GM19397 (cell line): ENCODE measurements around the gene NSUN6.
"Not testable (repeated sequence)": the region's sequence is repeated elsewhere in the genome, so short reads cannot be mapped to it uniquely, and the experiment has no call there.

Source experiments
- ATAC-seq: cut with Tn5 transposase; IDR thresholded peaks from one replicate; pipeline ENCODE4 v1.9.1; 2021; ENCODE audit warnings: mild to moderate bottlenecking, moderate library complexity; ENCODE audit not compliant: unreplicated experiment

Gene NSUN6

DNA sequence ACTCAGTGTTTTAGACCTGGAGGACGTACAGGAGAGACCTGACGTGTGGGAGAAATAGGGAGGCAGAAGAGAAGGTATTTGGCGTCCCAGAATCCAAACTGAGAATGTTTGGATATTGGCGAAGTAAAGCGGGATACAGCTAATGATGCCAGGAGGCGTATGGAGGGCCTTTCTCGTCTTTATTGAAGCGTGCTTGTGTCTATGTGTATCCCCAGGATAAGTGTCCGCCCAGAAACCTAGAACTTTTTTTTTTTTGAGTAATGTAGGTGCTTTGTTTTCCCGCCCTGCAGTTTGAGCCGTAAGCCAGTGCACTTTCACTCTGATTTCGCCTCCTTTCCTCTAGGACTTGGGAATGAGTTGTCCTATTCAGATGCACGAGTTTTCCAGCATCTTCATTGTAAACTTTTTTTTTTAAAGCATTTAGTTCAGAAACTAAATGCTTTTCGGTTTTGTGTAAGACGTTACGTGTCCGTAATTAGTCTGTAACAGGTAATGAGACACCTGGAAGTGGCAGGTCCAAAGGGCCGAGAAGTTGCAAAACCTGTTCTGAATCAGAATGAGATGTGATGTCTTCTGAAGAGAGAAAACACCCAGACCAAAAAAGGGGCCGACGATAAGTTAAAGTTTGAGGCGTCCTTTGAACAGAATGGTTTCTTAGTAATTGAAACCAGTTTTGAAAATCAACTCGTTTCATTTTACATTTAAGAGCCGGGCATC lies 8.6 kb upstream of the NSUN6 start:
- peak; percentile 17 for ATAC-seq

GRCh38 chr10:18659125-18659818 lies 7.9 kb upstream of the NSUN6 start, which contains the start of gene ARL5B:
Gene ARL5B (plus strand): TSS chr10:18659431. CDS start chr10:18659638, 207 bp downstream.
- peak; percentile 91 for ATAC-seq

GRCh38 chr10:18658271-18659124 lies 7.1 kb upstream of the NSUN6 start:
- peak; percentile 0 for ATAC-seq

DNA sequence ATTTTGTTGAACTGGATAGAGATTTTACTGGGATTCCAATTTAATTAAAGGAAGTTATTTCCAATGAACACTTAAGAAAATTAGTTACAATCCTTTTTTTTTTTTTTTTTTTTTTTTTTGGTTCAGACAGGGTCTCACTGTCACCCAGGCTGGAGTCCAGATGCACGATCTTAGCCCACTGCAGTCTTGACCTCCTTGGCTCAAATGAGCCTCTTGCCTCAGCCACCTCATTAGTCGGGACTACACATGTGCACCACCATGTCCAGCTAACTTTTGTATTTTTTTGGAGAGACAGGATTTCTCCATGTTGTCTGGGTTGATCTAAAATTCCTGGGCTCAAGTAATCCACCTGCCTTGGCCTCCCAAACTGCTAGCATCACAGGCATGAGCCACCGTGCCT lies 5.3 kb upstream of the NSUN6 start:
- ATAC-seq, result no peak

DNA sequence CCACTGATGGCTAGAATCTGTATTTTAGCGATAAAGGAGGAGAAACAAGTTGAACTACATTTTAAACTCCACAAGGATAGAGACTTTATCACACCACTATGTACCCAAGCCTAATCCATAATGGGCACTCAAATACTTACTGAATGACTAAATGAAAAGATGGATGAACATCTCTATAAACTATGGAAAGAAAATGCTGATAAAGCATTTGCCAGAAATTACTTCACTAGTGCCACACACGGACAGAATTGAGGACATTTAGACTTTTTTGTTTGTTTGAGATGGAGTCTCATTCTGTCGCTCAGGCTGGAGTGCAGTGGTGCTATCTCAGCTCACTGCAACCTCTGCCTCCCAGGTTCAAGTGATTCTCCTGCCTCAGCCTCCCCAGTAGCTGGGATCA lies 1.7 kb upstream of the NSUN6 start:
- no peak for ATAC-seq

DNA sequence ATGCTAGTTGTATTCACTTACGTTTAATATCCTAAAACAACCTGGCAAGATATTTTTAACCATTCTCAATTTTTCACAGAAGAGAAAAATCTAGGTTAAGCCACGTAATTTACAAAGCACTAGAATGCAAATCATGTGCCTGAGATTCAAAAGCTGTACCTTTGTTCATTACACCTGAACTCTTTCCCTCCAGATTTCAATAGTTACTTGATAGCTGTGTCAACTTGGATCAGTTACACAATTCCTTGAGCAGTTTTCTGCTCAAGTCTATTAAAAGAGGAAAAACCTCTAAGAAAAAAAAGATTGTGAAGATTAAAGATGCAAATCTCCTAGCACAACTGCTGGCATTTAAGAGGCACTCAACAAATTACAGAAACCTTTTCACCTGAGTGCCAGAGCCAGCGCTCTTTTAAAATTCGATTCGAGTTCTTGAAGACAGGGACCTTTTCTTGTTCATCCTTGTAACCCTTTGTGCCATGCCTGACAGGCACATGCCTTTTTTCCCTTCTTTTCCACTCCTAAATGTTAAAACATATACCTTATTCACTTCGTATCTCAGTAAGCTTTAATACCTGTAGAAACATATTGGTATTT lies 886 bp downstream of the NSUN6 start:
- ATAC-seq, result no peak

DNA sequence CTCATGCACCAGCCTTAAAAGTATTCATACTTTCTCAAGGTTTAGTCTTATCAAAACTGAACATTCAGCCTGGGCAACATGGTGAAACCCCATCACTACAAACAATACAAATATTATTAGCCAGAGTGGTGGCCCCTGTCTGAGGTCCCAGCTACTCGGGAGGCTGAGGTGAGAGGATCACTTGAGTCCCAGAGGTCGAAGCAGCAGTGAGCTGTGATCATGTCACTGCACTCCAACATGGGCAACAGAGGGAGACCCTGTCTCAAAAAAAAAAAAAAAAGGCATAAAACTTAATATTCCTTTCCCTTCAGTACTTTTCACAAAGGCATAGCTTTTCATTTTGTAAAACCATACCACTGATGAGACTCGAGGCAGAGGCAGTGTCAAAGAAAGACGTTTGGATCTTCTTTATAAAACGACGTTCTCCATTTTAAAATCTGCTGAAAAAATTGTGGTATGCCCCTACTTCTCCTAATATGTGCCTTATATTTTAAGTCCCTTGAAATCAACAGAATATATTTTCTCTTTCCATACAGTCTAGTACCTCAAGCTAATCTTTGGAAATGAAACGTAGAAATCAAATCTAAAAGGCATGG lies 1.9 kb downstream of the NSUN6 start:
- no peak for ATAC-seq

- no peak for ATAC-seq
Observed at GRCh38 chr10:18647945-18648344, 3.4 kb downstream of the NSUN6 start.

DNA sequence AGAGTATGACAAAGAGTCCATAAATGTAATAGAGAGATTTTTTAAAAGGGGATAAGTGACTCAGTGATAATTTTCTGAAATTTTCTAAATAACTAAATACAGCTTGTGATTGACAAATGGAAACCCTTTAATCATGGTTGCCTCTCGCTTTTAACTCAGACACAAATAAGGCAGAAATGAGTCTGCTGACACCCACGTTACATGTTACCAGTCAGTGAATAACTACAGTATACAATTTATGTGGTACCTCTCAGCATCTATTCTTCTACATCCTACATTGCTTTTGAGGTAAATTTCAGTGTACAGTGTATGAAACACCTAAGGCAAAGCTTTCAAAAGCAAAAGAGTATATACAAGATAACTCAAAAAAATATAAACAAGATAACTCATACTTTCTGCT lies 4.2 kb downstream of the NSUN6 start:
- ATAC-seq, result no peak

GRCh38 chr10:18639719-18640118 lies 11.7 kb downstream of the NSUN6 start:
- not testable (repeated sequence) for ATAC-seq

DNA sequence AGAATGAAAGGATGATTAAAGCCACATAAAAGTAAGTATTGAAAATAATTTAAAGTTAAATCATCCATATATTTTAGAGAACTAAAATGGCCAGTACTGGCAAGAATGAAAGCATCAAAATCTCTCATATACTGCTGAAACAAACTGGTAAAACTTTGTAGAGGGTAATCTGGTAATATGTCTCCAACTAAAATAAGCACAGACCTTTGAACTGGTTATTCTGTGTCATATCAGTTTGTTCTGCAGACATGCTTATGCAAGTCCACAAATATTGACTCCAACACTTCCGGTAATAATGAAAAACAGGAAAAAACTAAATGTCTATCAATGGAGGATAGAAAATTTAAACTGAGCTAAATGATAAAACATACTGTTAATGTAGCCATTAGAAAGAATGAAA lies 14.0 kb downstream of the NSUN6 start:
- not testable (repeated sequence) for ATAC-seq

DNA sequence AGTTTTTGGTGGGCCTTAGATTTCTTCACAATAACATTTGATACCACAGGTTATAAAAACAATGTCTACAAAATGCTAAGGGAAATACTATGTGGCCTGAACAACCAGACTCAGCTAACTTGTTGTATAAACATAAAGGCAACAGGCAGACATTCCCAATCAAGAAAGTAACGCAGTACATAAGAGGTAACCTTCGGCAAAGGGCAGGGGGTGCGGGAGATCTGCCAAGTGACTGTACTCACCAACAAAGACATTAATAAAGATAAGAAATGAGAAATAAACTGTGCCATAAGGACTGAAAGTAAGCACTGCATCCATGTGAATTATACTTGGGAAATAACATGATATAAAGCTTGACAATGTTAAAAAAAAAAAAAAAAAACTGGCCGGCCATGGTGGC lies 15.4 kb downstream of the NSUN6 start:
- no peak for ATAC-seq

GRCh38 chr10:18632500-18632899 lies 18.9 kb downstream of the NSUN6 start:
- ATAC-seq, result not testable (repeated sequence)

DNA sequence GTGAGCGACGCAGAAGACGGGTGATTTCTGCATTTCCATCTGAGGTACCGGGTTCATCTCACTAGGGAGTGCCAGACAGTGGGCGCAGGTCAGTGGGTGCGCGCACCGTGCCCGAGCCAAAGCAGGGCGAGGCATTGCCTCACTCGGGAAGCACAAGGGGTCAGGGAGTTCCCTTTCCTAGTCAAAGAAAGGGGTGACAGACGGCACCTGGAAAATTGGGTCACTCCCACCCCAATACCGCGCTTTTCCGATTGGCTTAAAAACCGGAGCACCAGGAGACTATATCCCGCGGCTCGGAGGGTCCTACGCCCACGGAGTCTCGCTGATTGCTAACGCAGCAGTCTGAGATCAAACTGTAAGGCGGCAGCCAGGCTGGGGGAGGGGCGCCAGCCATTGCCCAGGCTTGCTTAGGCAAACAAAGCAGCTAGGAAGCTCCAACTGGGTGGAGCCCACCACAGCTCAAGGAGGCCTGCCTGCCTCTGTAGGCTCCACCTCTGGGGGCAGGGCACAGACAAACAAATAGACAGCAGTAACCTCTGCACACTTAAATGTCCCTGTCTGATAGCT lies 23.9 kb downstream of the NSUN6 start:
- ATAC-seq, result not testable (repeated sequence)

- ATAC-seq, result no peak
Observed at GRCh38 chr10:18625886-18626285, 25.5 kb downstream of the NSUN6 start.

DNA sequence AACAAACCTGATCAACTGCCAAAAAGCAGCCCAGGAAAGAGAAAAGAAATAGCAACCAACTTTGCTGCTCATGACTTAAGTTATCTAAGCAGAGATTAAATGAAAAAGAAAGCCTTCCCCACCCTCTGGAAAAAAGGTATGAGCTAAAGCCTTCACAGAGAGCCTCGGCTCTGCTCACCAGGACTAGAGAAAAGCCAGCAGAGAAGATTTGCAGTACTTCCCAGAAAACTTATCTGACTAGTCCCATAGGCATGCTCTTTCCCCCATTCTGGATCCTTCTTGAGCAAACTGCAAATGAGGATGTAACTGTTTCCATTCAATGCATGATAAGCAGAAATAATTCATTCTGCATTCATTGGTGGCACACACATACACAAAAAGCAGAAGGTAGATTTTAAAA lies 27.7 kb downstream of the NSUN6 start:
- not testable (repeated sequence) for ATAC-seq

DNA sequence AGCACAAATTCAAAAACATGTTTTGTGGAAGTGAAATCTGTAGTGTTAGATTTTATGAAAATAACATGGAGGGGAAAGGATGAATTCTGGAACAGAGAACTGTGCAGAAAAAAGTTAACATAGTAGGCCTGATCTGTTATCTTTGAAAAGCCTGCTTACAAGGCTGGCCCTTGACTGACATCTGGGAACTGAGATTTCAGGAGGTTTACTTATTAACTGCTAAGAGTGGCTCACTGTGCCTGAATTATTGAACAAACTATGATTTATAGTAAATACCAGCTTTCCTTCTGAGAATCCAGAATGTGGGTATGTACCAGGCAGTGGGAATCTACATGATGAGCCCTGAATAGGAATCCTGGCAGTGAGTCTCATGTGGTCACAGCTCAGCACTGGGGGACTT lies 30.5 kb downstream of the NSUN6 start:
- ATAC-seq, result no peak

GRCh38 chr10:18619016-18619415 lies 32.4 kb downstream of the NSUN6 start:
- ATAC-seq, result no peak

DNA sequence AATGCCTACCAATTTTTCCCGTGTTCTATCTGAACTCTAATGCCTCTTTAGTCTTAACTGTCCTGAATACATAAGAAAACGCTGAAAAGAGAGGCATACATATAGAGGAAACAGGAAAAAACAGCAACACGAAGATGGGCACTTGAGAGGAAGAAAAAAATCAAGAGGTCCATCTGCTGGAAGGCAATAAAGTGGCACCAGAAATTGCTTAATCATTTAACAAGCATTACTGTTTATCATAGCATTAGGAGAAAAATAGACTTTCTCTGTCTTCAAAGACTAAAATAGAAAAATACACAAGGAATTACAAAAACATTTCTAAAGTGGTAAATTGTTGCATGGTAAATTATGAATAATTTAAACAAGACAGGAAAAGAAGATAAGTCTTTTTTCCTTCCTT lies 35.0 kb downstream of the NSUN6 start:
- ATAC-seq, result no peak

DNA sequence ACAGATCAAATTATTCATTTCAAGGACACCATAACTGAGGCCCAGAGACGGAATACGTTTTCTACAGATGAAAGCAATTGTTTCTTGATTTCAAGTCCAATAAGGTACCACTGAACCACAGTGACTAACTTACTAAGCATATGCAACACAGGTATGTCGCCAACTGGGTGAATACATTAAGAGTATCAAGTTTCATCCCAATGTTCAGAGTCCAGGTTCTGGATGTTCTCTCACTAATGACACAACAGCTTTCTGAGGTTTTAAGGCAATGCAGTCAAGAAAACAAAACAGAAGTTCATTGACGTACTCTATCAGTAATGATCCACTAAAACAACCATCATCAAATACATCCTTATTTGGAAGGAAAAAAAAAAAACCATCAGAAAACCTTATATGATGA lies 35.8 kb downstream of the NSUN6 start:
- no peak for ATAC-seq
